K562 treated with DMSO at 1 percent for 4 hours (cell line): ENCODE data around the gene FANCE. TPM values are rescaled to one million over a fixed set of nuclear protein-coding genes. Genes with fewer than 3 reads are reported as not detected.

Experiments used
- total RNA-seq: library from RNA; unstranded; fragments of 300-600 nt; gene quantifications from 2 replicates; pipeline ENCODE4 v1.2.3, GENCODE V29; 2022; ENCODE audit not compliant: insufficient read depth

The FANCE gene, protein sequence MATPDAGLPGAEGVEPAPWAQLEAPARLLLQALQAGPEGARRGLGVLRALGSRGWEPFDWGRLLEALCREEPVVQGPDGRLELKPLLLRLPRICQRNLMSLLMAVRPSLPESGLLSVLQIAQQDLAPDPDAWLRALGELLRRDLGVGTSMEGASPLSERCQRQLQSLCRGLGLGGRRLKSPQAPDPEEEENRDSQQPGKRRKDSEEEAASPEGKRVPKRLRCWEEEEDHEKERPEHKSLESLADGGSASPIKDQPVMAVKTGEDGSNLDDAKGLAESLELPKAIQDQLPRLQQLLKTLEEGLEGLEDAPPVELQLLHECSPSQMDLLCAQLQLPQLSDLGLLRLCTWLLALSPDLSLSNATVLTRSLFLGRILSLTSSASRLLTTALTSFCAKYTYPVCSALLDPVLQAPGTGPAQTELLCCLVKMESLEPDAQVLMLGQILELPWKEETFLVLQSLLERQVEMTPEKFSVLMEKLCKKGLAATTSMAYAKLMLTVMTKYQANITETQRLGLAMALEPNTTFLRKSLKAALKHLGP
- 11.7 and 14.6 TPM in 2 replicates for total RNA-seq

GRCh38 chr6:35452183-35453090 lies at the start of gene FANCE:
Gene FANCE, plus strand, starts transcription at chr6:35452338. Its CDS starts 208 bp downstream, at chr6:35452546.

GRCh38 chr6:35468181-35468979 lies 16.2 kb downstream of the FANCE start, which contains the start of gene RPL10A:
Gene RPL10A, plus strand, starts transcription at chr6:35468401. Its CDS starts 34 bp downstream, at chr6:35468435.

GRCh38 chr6:35496841-35497570 lies 44.9 kb downstream of the FANCE start, which contains the start of gene TEAD3:
Gene TEAD3, minus strand, starts transcription at chr6:35497079.

GRCh38 chr6:35512740-35513139 lies 60.6 kb downstream of the FANCE start, which contains the start of gene TULP1:
Gene TULP1, minus strand, starts transcription at chr6:35512896. Its CDS starts 38 bp downstream, at chr6:35512858.

Other genes starting within 250 kb of the FANCE start
- gene SCUBE3, start 238.4 kb upstream of the FANCE start, total RNA-seq: 0.10 TPM in 1 of 2 replicates, not detected in the other
- gene ZNF76, start 192.6 kb upstream of the FANCE start, total RNA-seq: 17.6 and 21.2 TPM in 2 replicates
- gene DEF6, start 154.5 kb upstream of the FANCE start, total RNA-seq: 31.8 and 38.8 TPM in 2 replicates
- gene PPARD, start 109.8 kb upstream of the FANCE start, total RNA-seq: 31.9 and 41.0 TPM in 2 replicates
- 3,352 and 3,520 TPM in 2 replicates for gene RPL10A, start 16.1 kb downstream of the FANCE start, total RNA-seq
- 8.9 and 9.2 TPM in 2 replicates for gene TEAD3, start 44.7 kb downstream of the FANCE start, total RNA-seq
- not detected in 2 replicates for gene TULP1, start 60.6 kb downstream of the FANCE start, total RNA-seq
- gene FKBP5, start 236.6 kb downstream of the FANCE start, total RNA-seq: 31.4 and 37.9 TPM in 2 replicates